Keratinocyte (primary cell): ENCODE data around the gene TAOK3.

Source experiments
- EZH2 ChIP-seq: IDR thresholded peaks from one replicate; pipeline ENCODE4 v1.6.1; 2012; ENCODE audit warnings: inconsistent platforms, mild to moderate bottlenecking, low read length, moderate library complexity
- TF ChIP-seq, protein P1 (sequence below), 3 experiments: IDR thresholded peaks in 1 of 3; conservative IDR thresholded peaks in 1 of 3; optimal IDR thresholded peaks in 1 of 3; 2 replicates in 2 of 3; 3 replicates in 1 of 3; pipeline versions ENCODE3 to v1.5.1; 2011; ENCODE audit warnings: low read length in 3 of 3, mild to moderate bottlenecking in 3 of 3, moderate library complexity in 2 of 3, control low read depth in 1 of 3, inconsistent platforms in 1 of 3; ENCODE audit not compliant: insufficient read depth in 2 of 3; ENCODE audit errors: extremely low read depth in 1 of 3

GRCh38 chr12:118334939-118335567 is 37.7 kb downstream of the TAOK3 start:
- TF ChIP-seq, protein P1, sequence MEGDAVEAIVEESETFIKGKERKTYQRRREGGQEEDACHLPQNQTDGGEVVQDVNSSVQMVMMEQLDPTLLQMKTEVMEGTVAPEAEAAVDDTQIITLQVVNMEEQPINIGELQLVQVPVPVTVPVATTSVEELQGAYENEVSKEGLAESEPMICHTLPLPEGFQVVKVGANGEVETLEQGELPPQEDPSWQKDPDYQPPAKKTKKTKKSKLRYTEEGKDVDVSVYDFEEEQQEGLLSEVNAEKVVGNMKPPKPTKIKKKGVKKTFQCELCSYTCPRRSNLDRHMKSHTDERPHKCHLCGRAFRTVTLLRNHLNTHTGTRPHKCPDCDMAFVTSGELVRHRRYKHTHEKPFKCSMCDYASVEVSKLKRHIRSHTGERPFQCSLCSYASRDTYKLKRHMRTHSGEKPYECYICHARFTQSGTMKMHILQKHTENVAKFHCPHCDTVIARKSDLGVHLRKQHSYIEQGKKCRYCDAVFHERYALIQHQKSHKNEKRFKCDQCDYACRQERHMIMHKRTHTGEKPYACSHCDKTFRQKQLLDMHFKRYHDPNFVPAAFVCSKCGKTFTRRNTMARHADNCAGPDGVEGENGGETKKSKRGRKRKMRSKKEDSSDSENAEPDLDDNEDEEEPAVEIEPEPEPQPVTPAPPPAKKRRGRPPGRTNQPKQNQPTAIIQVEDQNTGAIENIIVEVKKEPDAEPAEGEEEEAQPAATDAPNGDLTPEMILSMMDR (optimal IDR thresholded peaks at IDR 0.05 in 1 of 3, IDR thresholded peaks at IDR 0.05 in 1 of 3, conservative IDR thresholded peaks at IDR 0.05 in 1 of 3; ENCODE audit: extremely low read depth in 1 of 3, insufficient read depth in 2 of 3, low read length in 3 of 3): no peak
- no peak for TF ChIP-seq EZH2
